Uterus (tissue), 2 donors: ENCODE data around the gene PTPRD.

Experiments
- CTCF ChIP-seq, 4 experiments: fragments of 200-600 bp in 2 of 4; fragments of 450-650 bp in 2 of 4; sonication (generic) in 2 of 4; IDR thresholded peaks; one replicate each; pipeline ENCODE4 v1.5.1; 2016 to 2019; ENCODE audit warnings: antibody characterized with exemption in 4 of 4, mild to moderate bottlenecking in 2 of 4, moderate library complexity in 1 of 4
- POLR2A ChIP-seq, 2 donors: fragments of 450-650 bp; IDR thresholded peaks; one replicate each; pipeline ENCODE4 v1.6.1; 2016; ENCODE audit warnings: antibody characterized with exemption in 2 of 2, mild to moderate bottlenecking in 1 of 2, moderate library complexity in 1 of 2

- no peak for TF ChIP-seq CTCF (IDR thresholded peaks at IDR 0.05)
- no peak for TF ChIP-seq POLR2A (IDR thresholded peaks at IDR 0.05)
These were observed 1054.9 kb downstream of the PTPRD start for GRCh38 chr9:9557804-9558334.
